Activated CD4-positive, CD25-positive, alpha-beta regulatory T cell treated with anti-CD3 and anti-CD28 coated beads, Interleukin-2, amount 50 U/mL, for 24 hours (primary cell): Measurements from ENCODE around the gene CRABP2.

Source experiments
- ATAC-seq, 2 donors: fragments of 150-1000 bp; cut with Tn5 transposase; one replicate each; pipeline ENCODE4 v1.10.0; 2021; ENCODE audit warnings: mild to moderate bottlenecking in 1 of 2, moderate library complexity in 1 of 2

CRABP2 gene

GRCh38 chr1:156707417-156708217 is 2.2 kb upstream of the CRABP2 start:
- no peak for ATAC-seq

DNA sequence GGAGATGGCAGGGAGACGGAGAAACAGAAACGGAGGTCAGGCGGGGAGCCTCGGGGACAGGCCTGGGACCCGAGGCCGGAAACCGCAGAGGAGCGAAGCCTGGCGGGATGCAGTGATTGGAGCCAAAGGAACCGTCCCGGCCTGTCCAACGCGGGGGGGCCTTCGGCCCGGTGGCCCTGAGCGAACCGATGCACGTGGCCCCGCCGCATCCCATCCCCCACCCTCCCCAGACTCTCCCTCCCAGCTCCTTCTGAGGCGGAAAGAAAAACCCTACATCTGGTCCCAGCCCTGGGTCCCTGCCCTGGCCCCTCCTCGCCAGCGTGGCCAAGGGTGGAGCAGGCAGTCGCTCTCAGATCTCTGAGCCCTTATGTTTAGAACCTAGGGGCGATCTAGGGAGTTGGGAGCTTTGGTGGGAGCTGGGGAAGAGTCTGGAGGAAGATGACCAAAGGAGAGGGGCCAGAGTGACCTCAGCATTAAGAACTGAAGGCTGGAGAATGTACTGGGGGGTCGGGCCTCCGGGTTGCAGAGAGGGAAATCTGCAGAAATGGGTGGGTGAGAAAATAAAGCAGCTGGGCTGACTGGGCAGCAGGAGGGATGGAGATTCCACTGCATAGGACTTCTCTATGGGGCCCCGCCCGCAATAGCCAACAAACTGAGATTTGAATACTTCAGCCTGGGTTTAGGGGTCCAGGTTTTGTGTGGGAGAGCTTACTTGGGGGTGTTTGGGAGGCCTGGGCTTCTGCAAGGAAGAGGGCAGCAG is 1.5 kb upstream of the CRABP2 start:
- ATAC-seq: no peak

- peak; percentile 66 to 70 for ATAC-seq
Measured at GRCh38 chr1:156705918-156706656, 704 bp upstream of the CRABP2 start.

GRCh38 chr1:156704930-156705320 is 458 bp downstream of the CRABP2 start:
- ATAC-seq: peak; percentile 39 to 55

DNA sequence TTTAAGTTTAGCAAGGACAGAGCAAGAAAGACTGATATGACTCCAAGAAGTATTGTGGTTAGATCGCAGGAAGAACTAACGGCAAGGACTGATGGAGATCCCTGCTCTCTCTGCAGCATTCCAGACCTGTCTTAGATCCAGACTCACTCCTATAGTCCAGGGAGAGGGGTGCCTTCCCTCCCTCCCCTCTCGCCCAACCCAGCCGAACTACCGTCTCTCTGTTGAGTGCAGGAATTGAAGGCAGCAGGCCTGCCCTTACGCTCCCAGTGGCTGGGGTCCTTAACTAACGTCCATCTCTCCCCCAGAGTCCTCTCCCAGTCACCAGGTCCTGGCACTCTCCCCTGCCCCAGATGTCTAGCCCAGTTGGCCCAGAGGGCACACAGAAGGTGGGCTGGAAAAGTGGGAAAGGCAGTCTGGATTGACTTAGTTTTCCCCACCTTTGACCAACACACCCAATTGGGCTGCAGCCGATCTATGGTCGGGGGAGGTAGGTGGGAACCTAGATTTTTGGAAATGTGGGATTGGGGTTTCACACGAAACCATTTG is 1.1 kb downstream of the CRABP2 start:
- no peak for ATAC-seq

GRCh38 chr1:156703741-156704140 is 1.6 kb downstream of the CRABP2 start:
- no peak for ATAC-seq

GRCh38 chr1:156703336-156703735 is 2.0 kb downstream of the CRABP2 start:
- no peak for ATAC-seq

DNA sequence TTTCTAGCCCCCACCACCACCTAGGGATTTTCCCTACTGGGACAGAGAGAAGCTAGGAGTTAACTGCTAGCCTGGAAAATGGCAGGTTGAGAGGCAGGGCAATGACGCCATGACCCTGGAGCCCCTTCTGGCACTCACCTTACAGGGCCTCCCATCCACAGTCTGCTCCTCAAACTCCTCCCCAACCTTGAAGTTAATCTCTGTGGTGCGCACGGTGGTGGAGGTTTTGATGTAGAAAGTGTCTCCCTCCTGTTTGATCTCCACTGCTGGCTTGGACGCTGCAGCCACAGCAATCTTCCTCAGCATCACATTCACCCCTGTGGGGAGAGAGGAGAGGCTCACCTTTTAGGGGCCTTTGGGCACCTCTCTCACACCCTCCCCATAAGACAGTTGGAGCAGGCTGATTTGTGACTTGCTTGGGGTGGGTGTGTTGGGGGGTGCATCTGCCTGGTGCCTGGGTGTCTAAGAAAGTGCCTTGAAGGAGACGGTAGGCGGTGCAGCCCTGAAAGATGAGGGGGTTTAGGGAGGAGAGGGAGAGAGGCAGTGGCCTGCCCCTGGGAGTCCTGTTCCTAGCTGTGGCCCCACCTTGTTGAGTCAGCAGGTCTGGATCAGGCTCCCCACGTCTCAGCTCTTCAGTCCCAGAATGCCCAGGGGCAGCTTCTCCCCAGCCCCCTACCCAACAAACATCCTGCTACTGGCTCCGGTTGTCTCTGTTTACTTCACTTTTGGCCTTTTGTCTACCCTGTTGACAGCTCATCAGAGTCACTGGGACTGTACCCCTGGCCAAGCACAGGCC is 4.4 kb downstream of the CRABP2 start:
- ATAC-seq: no peak

DNA sequence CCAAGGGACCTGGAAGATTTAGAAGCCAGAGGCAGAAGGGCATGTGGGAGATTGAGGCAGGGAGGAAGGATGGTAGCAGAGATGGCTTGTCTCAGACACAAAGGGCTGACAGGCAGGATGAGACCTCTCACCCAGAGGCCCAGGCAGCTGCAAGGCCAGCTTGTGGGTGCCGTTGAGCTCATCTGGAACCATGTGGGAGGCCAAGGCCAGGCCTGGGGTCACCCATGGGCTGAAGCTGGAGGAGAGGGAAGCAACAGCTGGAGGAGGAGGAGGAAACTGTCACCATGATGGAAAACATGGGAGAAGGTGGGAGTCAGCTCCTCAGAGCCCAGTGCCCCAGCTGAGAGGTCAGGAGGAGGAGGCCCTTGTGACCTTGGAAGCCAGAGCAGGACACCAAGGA is 6.4 kb downstream of the CRABP2 start:
- ATAC-seq: no peak

- no peak for ATAC-seq
Measured at GRCh38 chr1:156697481-156697880, 7.9 kb downstream of the CRABP2 start.

DNA sequence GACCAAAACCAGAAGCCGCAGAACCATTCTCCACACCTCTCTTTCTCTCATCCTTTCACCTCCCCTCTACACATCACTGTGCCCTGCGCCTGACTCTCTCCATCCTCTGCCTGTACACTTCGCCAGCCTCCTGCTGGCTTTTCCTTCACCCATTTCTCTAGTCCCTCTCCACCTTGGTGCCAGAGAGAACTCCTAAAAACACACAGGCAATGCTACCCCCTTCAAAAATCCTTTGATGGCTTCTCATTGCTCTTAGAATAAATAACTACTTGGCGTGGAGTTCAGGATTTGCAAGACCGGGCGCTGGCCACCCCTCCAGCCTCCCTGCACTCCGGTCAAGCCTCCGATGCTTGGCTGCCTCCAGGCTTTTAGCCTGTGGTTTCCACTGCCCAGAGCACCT is 8.6 kb downstream of the CRABP2 start:
- no peak for ATAC-seq

GRCh38 chr1:156694690-156694962 is 10.8 kb downstream of the CRABP2 start:
- no peak for ATAC-seq

DNA sequence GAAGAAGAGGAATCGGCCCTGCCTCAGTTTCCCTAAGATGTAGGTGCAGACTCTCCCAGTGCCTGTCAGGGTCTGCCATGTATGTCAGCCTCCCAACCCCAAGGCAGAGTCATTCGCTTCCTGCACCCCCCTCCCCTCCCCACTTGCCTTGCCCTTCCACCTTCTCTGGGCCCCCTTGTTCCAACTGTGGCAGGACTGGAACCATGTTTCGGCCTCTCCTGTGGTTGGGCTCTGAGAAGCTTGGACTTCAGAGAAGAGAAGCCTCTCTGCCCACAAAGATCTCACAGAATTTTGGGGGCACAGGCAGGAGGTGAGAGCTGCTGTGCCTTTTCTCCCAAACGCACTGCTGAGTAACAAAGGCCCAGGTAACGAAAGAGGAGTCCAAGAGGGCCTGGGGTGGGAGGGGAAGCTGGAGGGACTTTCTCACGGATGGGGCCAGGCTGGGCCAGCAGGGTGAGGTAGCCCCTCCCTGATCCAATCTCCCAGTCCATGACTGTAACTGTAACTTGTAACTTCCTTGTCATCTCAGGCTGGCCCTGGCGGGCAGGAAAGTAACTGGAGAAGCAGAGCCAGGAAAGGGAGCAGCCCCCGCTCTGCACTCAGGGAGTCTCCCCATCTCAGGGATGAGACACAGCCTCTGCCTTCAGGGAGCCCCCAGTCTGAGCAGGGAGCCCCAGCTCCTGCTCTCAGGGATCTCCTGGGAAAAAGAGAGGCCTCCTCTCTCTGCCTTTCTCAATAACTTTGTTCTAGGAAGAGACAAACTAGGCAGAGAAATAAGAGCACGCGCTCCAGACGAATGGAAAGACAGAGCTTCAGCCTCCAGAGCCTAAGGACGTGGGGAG is 11.3 kb downstream of the CRABP2 start:
- no peak for ATAC-seq

GRCh38 chr1:156692925-156693847 is 12.2 kb downstream of the CRABP2 start:
- no peak for ATAC-seq

GRCh38 chr1:156692441-156692924 is 12.9 kb downstream of the CRABP2 start:
- ATAC-seq: no peak

- no peak for ATAC-seq
Measured at GRCh38 chr1:156691665-156692440, 13.5 kb downstream of the CRABP2 start.

DNA sequence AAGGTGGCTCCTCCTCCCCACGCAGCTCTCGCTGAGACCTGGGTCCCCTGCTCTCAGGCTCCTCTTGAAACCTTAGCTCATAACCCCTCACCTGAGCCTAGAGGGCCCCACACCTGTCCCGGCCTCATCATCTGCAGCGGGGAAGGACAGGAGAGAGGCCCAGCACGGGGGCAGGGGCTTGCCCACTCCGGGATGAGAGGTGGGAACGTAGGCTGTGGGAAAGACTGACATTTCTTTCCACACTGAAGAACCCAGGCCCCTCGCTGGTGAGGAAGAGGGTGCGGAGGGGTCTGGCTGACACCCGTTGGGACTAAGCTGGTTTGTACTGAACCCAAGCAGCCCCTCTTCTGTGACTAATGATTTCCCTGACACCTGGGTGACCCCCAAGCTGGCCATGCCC is 14.2 kb downstream of the CRABP2 start:
- no peak for ATAC-seq

GRCh38 chr1:156690675-156691036 is 14.7 kb downstream of the CRABP2 start:
- ATAC-seq: no peak

GRCh38 chr1:156689953-156690674 is 15.3 kb downstream of the CRABP2 start:
- ATAC-seq: no peak
